ENCODE results near the gene GIMD1. TPM values are rescaled to one million over a fixed set of nuclear protein-coding genes. Genes with fewer than 3 reads are reported as not detected.
"Not testable (repeated sequence)": the region's sequence is repeated elsewhere in the genome, so short reads cannot be mapped to it uniquely, and the experiment has no call there.

Gene GIMD1
- total RNA-seq = not detected

DNA sequence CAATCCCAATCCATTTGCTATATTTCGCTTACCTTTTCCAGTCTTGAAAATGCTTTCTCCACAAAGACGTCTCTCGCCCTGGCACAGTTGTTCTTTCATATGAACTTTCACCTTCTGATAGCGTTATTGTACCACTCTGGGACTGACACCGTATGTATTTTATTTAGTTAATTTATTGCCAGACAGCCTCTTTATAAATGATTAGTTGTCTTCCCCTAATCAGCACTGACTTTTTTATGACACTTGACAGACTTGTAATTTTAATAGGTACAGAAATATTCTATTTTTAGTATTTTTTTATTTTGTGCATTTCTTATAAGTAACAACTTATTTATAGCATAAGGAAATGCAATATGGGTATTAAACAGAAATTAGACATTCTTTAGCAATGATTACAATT is at the start of gene GIMD1:
Gene GIMD1 (minus strand): TSS at position 101 of the 400 bp plus-strand sequence. CDS start 1,343 bp downstream, outside the sequence.
- POLR2A ChIA-PET = no interaction called here
- CTCF ChIA-PET = no interaction called here

DNA sequence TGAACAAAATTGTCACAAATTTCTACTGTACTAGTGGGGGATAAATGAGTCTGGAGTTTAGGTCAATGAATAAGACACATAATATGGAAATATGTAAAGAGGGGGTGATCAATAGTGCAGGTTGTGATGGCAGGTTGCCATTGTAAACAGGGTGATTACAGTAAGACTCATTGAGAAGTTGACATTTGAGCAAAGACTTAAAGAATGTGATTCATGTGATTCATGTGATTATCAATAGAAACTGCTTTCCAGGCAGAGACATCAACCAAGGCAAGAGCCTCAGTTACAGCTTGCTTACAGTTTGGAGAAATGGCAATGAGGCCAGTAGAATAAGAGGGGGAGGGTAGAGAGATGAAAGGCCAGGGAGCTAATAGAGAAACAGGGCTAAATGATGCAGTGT is 45.8 kb upstream of the GIMD1 start:
- POLR2A ChIA-PET = no interaction called here
- CTCF ChIA-PET = no interaction called here

DNA sequence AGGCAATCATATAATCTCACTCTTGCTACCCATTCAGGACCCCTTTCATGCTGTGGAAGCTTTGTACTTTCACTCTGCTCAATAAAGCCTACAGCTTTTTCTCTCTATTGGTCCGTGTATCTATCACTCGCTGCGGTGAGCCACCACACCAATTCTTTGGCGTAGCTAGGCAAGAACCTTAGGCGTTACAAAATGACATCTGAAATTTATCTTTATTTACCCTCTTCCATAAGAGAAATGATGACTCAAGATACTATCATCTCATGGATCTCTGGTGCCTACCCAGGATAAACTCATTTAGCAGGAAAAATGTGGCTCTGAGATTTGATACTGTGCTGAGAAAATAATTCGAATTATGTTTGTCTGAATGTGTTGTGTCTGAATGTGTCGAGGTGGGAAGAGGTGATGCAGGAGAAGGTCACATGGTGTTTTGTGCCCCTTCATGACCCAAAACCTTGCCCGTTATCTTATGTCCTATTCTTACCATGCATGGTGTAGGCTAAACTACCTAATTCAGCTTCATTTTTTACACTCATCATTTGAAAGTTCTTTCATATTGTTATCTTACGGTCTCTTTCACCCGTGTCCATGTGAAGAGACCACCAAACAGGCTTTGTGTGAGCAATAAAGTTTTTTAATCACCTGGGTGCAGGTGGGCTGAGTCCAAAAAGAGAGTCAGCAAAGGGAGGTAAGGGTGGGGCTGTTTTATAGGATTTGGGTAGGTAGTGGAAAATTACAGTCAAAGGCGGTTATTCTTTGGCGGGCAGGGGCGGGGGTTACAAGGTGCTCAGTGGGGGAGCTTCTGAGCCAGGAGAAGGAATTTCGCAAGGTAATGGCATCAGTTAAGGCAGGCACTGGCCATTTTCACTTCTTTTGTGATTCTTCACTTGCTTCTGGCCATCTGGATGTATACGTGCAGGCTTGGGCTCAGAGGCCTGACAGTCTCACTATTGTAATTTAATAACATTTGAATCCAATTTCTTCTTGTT is 41.6 kb upstream of the GIMD1 start:
- ChIA-PET CTCF (no interaction called here), POLR2A (no interaction called here)

DNA sequence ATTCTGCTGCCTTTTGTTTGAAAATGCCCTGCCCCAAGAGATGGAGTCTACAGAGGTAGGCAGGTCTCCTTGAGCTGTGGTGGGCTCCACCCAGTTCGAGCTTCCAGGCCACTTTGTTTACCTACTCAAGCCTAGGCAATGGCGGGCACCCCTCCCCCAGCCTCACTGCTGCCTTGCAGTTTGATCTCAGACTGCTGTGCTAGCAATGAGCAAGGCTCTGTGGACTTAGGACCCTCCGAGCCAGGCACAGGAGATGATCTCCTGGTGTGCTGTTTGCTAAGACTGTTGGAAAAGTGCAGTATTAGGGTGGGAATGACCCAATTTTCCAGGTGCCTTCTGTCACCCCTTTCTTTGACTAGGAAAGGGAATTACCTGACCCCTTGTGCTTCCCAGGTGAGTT is 39.4 kb upstream of the GIMD1 start:
- POLR2A ChIA-PET = not testable (repeated sequence)

DNA sequence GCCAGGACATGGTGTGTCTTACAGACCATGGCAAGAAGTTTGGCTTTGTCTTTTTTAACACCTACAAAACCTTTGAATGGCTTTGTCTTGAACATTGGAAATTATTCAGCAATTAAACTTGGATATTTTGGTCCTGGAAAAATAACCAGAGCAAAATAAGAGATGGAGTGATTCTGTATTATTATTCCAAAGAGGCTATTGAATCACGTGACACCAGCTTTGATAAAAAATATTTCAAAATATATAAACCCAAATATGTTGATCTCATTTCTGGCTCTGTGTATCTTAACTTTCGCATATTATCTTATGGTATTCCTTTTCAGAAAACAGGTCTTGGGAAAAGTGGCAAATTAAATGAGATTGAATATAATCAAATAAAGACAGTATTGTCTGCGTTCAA is 32.6 kb upstream of the GIMD1 start:
- ChIA-PET CTCF (no interaction called here), POLR2A (no interaction called here)

More for the DNA sequence above, 39.4 kb upstream of the GIMD1 start:
- CTCF ChIA-PET = not testable (repeated sequence)

DNA sequence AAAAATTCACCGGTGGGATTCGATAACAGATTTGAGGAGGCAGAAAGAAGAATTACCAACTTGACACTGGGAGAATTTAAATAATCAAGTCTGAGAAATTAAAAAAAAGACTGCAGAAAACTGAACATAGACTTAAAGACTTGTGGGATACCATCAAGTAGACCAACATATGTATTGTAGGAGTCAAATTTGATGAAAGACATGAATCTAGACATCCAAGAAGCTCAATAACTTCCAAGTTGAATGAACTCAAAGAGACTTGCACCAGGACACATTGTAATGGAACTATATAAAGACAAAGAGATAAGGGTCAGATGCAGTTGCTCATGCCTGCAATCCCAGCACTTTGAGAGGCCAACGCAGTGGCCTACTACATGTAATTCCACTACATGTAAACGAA is 30.3 kb upstream of the GIMD1 start:
- POLR2A ChIA-PET, CTCF ChIA-PET: not testable (repeated sequence)

DNA sequence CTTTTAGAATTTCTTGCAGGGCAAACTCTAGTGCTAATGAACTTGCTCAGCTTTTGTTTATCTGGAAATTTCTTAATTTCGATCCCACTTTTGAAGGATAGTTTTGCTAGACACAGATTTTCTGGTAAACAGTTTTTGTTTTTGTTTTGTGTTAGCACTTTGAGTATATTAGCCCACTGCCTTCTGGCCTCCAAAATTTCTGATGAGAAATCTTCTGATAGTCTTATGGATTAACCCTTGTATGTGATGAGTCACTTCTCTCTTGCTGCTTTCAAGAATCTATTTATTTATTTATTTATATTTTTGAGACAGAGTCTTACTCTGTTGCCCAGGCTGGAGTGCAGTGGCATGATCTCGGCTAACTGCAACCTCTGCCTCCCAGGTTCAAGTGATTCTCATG is 27.0 kb upstream of the GIMD1 start:
- POLR2A ChIA-PET = no interaction called here
- CTCF ChIA-PET = no interaction called here

DNA sequence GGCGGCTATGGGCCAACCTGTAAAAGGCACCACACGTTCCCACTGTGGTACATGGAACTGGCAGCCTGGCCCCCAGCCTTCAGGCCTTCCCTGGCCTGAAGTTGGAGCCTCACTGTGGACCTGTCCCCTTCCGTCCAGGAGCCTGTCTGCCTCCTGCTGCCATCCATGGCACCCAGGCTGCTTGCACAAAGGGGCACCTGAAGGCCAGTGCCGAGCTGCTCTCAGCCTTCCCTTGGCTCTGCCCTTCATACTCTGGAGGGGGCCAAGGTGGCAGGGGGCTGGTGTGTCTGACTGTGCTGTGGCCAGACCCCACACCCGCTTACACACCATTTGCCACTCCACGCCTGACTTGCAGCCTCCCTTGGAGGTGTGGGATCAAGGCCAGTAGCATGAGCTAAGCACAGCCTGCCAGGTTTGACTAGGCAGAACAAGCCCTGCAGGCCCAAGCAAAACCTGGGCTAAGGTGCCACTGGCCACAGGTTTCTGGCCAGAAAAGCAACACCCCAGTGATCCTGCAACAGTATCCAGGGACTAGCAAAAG is 17.3 kb upstream of the GIMD1 start:
- ChIA-PET CTCF (no interaction called here), POLR2A (no interaction called here)

DNA sequence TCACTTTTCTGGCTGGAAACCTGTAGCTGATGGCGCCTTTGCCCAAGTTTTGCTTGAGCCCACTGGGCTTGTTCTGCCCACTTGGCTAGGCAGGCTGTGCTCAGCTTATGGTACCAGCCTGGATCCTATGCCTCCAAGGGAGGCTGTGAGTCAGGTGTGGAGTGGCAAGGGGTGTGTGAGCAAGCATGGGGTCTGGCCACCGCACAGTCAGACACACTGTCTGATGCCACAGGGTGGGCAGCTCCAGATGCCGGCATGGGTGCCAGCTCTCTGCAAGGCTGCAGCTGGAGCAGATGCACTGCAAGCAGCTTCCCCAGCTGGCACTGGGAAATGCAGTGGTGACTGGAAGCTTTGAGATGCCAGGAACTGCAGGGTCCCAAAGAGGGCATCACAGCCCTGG is 16.3 kb upstream of the GIMD1 start:
- ChIA-PET POLR2A (no interaction called here), CTCF (no interaction called here)

DNA sequence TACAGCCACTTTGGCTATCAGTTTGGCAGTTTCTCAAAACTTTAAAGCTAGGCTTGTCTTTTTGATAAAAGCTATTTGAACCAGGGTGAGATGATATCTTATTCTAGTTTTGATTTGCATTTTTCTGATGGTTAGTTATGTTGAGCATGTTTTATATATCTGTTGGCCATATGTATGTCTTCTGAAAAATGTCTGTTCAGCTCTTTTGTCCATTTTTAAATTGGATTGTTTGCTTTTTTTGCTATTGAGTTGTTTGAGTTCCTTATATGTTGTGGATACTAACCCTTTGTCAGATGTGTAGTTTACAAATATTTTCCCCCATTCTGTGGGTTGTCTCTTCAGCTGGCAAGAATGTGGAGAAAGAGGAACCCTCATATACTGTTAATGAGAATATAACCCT is 11.6 kb upstream of the GIMD1 start:
- ChIA-PET CTCF (no interaction called here), POLR2A (no interaction called here)

DNA sequence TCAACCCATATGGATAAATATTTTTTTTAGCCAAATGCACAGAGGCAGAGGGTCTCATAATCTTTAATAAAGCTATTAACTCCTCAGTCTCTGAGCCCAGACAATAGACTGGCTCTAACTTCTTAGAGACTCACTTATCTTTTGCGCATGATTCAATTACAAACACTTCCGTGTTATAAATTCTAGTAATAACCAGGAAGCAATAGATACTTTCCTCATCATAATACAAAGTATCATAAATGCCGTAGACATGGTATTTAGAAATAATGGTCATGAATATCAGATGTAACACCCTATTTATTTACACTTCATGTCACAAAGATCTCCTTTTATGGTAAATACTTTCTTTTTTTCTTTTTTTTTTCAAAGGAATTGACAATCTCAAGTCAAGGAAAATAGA is 4.4 kb upstream of the GIMD1 start:
- POLR2A ChIA-PET = no interaction called here
- CTCF ChIA-PET = no interaction called here

DNA sequence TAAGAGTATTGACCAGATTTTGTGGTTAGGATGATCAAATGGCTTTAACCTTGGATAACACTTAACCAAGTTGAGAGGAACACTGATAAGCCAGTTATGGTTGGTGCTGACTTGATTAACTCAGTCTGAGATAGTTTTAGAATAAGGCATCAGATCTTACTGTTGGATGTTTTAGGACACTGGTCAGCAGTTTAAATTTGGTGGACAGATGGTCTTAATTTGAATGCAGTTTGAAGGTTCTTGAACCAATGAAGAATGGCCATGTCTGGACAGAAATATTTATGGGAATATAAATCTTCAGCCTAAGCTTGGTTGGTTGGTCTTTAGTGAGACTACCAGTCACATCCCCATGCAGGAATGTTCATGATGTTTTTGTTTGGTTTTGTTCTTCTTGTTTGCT is 2.6 kb upstream of the GIMD1 start:
- CTCF ChIA-PET = no interaction called here
- POLR2A ChIA-PET = no interaction called here

DNA sequence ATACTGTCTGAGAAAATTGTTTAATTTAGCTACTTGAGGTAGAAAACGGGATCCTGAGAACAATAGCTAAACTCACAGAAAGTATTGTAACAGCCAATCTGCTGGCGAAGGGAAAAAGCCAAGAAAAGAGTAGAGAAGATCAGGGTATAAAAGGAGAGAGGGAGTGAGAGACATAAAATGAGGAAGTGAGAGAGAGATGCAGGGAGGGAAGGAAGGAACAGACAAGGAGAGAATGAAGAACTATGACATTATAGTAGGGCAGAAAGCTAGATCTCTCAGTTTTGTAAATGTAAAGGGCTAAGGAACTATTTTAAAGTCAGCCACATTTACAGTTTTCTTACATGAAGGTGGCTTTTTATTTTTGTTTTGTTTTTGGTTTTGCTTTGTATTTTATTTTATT is 1.6 kb upstream of the GIMD1 start:
- POLR2A ChIA-PET = no interaction called here
- CTCF ChIA-PET = no interaction called here

DNA sequence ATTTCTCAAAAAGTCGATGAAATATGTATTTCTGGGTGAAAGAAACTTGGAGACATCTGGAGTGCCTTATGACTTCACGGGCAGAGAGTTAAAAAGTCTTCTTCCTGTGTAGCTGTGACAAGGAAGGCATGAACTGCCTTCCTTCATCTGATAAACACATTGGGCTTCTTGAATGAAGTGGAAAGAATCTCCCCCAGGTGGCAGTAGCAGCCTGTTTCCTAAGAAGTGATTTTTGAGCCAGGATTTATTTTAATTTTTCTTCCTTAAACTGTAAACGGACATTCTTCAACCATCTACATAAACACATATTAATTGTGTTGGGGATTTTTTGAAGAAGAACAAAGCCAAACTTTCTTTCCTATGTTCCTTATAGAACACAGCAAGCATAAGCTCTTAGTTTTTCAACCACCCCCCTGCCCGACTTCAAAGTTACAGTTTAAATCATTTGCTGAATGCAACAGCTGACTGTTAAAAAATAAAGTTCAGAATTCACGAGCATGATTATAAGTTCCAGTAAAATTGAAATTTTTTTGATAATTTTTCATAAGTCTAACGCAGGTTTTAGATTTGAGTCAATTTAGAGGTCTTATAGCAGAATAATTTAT is 980 bp upstream of the GIMD1 start:
- ChIA-PET POLR2A (no interaction called here), CTCF (no interaction called here)

DNA sequence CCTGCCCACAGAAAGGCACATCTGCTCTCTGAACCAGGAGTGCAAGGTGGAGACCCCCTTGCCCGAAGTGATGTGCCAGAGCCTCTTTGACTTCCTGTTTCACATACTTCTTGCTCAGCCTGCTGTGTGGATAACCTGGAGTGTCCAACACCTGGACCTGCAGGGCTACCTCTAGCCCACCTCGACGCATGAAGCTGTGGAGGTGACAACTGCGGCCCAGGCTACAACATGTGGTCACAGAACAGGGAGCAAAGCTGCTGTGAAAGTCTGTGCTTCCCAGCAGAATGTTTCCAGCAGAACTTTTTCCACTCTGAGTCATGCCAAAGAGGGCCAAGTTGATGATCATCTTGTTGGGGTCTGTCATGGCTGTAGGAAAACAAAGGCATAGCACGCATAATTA is 1.5 kb downstream of the GIMD1 start:
- CTCF ChIA-PET = no interaction called here
- POLR2A ChIA-PET = no interaction called here

DNA sequence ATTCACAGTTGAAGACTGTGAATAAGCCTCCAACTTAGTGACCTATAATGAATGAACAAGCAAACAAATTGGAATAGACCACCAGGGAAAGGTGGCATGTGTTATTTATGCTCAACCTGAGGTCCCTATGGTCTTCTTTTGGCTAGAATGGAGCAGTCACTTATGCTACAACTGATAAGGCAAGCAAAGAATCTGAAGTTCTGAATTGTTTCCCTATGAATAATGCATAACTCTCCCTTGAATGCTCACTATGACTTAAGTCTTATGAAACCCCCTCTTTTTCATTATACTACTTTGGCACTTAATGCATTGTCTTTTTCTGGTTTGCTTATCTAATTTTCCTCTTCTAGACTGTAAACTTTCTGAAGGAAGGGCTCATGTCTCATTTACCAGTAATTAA is 2.6 kb downstream of the GIMD1 start:
- ChIA-PET CTCF (no interaction called here), POLR2A (no interaction called here)

DNA sequence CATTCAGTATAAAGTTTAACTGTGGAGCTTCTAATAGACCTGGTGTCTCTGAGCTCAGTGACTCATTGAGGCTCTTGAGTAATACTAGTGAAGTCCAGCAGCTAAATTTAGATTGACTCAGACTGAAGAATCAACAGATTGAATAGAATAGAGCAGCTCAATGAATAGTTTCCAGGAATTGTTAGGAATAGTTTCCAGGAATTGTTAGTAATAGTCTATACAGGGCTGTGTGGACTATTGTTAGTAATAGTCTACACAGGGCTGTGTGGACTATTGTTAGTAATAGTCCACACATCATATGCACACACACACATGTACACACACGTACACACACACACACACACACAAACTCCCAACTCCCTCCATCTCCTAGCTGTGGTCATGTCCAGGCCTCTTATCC is 3.0 kb downstream of the GIMD1 start:
- ChIA-PET CTCF (no interaction called here), POLR2A (no interaction called here)

DNA sequence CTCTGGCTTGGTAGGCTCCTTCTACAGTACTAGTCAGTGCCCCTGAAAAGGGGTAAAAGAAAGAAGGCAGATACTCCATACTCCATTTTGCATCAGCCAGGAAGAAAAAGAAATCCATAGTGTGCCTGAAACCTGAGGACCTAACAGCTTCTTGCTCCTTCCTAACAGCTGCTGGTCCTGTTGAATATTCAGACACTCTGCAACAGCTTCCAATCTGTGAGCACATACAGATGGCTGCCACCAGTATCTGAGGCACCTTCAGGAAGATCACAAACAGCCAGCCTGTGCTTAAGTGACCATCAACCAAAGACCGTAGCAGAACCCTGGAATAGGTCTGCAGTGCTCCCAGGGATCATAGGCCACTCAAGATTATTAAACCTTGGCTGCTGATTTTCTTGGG is 4.3 kb downstream of the GIMD1 start:
- POLR2A ChIA-PET = no interaction called here
- CTCF ChIA-PET = no interaction called here

DNA sequence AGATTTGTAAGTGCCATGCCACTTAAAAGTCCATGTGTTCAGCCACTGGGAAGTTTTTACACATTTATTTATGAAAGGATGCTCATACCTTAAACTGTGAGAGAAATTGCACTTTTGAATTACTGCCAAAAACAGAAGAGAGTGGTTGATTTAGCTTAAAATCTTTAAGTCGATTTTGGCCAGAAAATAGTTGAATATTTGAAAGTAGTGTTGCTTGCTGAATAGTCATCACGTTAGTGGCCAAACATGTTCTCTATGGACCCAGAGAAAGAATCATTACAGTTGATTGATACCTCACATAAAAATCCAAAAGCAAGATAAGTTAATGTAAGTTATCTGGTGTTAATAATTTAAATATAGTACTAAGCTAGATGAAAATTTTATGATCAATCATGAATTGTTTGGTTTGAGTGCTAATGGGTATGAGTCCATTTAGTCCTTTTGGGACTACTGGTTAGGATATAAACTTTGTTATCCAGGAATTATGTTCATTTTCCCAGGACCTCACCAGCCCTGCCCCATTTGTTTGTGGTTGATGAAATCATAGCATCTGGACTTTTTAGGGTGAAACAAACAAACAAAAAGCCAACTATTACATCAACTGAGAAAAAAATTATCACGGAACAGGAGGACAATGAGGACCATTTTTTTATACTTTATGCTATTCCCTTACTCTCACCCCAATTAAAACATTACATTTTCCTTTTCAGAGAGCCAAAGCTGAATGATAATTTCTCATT is 6.3 kb downstream of the GIMD1 start:
- CTCF ChIA-PET = no interaction called here
- POLR2A ChIA-PET = no interaction called here

DNA sequence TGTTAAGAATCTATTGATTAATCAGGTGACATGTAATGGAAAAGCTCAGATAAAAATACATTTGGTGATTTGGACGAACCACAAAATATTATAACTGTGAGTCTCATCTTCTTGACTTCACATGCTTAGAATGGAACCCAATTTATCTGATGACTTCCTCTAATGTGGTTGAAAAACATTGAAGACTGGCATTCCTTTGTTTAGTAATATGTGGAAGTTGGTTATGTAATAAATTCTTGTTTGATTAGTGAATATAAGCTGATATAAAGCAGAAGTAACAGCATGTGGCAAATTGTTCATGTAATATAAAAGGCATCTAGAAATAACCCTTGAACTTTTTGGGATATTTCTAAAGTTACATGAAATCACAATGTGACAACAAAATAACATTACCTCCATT is 9.7 kb downstream of the GIMD1 start:
- CTCF ChIA-PET = no interaction called here

DNA sequence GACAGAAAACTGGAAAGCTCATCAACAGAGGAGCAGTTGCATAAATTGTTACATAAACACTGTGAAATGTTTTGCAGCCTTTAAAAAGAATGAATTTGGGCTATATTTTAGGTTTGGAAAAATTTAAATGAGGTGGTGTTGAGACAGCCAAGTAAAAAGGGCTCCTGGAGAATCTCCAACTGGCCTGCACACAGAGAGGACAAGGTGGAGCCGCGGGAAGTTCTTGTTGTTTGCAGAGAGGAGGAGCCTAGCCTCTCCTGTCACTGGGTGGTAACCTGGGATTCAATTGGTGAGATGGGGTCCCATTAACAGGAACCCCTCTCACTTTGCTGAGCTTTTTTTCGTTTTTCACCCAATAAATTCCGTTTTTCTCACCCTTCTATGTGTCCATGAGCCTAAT is 13.4 kb downstream of the GIMD1 start:
- ChIA-PET CTCF (no interaction called here), POLR2A (no interaction called here)

More for the DNA sequence above, 9.7 kb downstream of the GIMD1 start:
- POLR2A ChIA-PET = no interaction called here
